ENCODE data around the gene SPP2. TPM values are rescaled to one million over a fixed set of nuclear protein-coding genes. Genes with fewer than 3 reads are reported as not detected.

Gene SPP2
- total RNA-seq, 1 donor: not detected

DNA sequence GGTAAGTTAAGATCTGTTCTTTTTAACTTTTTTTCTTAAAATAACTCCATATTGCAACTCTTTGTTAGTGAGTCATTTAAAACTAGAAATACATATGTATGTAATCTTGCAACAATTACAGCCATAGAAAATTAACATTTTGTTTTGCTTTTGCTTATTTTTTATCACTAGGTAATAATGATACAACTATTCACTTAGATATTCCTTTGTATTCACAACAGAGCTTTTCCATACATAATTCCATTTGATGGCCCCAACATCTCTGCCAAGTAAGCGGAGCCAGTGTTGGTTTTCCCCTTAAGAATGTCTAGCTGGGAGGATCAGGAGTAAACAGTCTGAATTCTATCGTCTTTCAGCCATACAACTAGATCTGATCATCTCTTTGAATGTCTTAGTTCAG is 16.1 kb downstream of the SPP2 start:
- no peaks in the 10 kb centered on the region for H3K27me3 ChIP-seq (ENCODE audit: insufficient read depth, low read length)
- H3K9me3 ChIP-seq (ENCODE audit: low read depth, low read length): no peaks in the 10 kb centered on the region
- H3K4me3 ChIP-seq (ENCODE audit: low read length): no peak overlapping the region
- H3K4me1 ChIP-seq (ENCODE audit: insufficient read depth, low read length): no peaks in the 10 kb centered on the region

- H3K4me1 ChIP-seq (ENCODE audit: insufficient read depth, low read length): peaks cover 5% of the 10 kb centered on the region
- no peaks in the 10 kb centered on the region for H3K9me3 ChIP-seq (ENCODE audit: low read depth, low read length)
- H3K4me3 ChIP-seq (ENCODE audit: low read length): no peak overlapping the region
- H3K27me3 ChIP-seq (ENCODE audit: insufficient read depth, low read length): no peaks in the 10 kb centered on the region
Measured at GRCh38 chr2:234071664-234072063, 21.2 kb downstream of the SPP2 start.

GRCh38 chr2:234072454-234072853 is 22.0 kb downstream of the SPP2 start:
- Histone ChIP-seq H3K9me3 (ENCODE audit: low read depth, low read length) (no peaks in the 10 kb centered on the region), H3K4me1 (ENCODE audit: insufficient read depth, low read length) (peaks cover 7% of the 10 kb centered on the region), H3K4me3 (ENCODE audit: low read length) (no peak overlapping the region), H3K27me3 (ENCODE audit: insufficient read depth, low read length) (no peaks in the 10 kb centered on the region)

GRCh38 chr2:234074751-234075517 is 24.4 kb downstream of the SPP2 start:
- Histone ChIP-seq H3K4me1 (ENCODE audit: insufficient read depth, low read length) (peaks cover 12% of the 10 kb centered on the region), H3K27me3 (ENCODE audit: insufficient read depth, low read length) (no peaks in the 10 kb centered on the region), H3K9me3 (ENCODE audit: low read depth, low read length) (no peaks in the 10 kb centered on the region), H3K4me3 (ENCODE audit: low read length) (no peak overlapping the region)

DNA sequence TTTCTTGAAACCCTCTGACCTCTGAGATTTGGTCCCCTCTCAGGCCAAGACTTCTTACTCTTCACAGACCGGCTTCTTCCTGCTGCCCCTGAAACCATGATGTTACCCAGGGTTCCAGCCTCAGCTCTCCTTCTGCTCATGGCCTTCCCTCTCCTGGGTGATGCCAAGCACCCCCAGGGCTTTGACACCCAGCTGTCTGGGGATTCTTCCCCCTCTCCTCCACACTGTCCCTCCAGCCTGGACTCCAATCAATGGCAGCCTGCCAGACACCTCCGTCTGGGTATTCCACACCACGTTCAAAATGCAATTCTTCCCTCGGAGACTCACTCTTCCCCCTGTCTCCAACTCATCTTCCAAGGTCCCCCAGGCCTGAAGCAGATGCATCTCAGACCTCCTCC is 25.0 kb downstream of the SPP2 start:
- H3K4me1 ChIP-seq (ENCODE audit: insufficient read depth, low read length): peaks cover 12% of the 10 kb centered on the region
- no peaks in the 10 kb centered on the region for H3K27me3 ChIP-seq (ENCODE audit: insufficient read depth, low read length)
- no peak overlapping the region for H3K4me3 ChIP-seq (ENCODE audit: low read length)
- H3K9me3 ChIP-seq (ENCODE audit: low read depth, low read length): no peaks in the 10 kb centered on the region

GRCh38 chr2:234075947-234076346 is 25.4 kb downstream of the SPP2 start:
- H3K27me3 ChIP-seq (ENCODE audit: insufficient read depth, low read length): no peaks in the 10 kb centered on the region
- H3K4me3 ChIP-seq (ENCODE audit: low read length): no peak overlapping the region
- no peaks in the 10 kb centered on the region for H3K9me3 ChIP-seq (ENCODE audit: low read depth, low read length)
- H3K4me1 ChIP-seq (ENCODE audit: insufficient read depth, low read length): peaks cover 12% of the 10 kb centered on the region

DNA sequence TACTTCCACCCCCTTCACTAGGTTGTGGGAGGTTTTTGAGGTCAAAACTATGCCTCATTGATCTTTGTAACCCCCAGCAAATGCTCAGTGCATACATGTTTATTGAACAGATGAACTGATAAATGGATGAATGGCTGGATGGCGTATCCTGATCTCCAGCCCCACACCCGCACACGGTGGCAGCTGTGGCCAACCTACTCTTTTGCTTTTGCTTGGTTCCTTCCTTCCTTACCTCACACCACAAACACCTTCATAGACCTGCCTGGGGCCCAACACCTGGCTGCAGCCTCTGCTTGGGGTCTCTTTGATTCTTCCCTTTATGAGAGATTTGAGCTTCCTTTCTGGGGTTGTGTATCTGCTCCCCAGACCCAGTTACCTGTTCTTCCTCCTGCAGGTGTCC is 25.9 kb downstream of the SPP2 start:
- Histone ChIP-seq H3K4me3 (ENCODE audit: low read length) (no peak overlapping the region), H3K4me1 (ENCODE audit: insufficient read depth, low read length) (peaks cover 12% of the 10 kb centered on the region), H3K9me3 (ENCODE audit: low read depth, low read length) (no peaks in the 10 kb centered on the region), H3K27me3 (ENCODE audit: insufficient read depth, low read length) (no peaks in the 10 kb centered on the region)

GRCh38 chr2:234078129-234078528 is 27.6 kb downstream of the SPP2 start:
- Histone ChIP-seq H3K27me3 (ENCODE audit: insufficient read depth, low read length) (no peaks in the 10 kb centered on the region), H3K9me3 (ENCODE audit: low read depth, low read length) (no peaks in the 10 kb centered on the region), H3K4me3 (ENCODE audit: low read length) (no peak overlapping the region), H3K4me1 (ENCODE audit: insufficient read depth, low read length) (peaks cover 12% of the 10 kb centered on the region)

DNA sequence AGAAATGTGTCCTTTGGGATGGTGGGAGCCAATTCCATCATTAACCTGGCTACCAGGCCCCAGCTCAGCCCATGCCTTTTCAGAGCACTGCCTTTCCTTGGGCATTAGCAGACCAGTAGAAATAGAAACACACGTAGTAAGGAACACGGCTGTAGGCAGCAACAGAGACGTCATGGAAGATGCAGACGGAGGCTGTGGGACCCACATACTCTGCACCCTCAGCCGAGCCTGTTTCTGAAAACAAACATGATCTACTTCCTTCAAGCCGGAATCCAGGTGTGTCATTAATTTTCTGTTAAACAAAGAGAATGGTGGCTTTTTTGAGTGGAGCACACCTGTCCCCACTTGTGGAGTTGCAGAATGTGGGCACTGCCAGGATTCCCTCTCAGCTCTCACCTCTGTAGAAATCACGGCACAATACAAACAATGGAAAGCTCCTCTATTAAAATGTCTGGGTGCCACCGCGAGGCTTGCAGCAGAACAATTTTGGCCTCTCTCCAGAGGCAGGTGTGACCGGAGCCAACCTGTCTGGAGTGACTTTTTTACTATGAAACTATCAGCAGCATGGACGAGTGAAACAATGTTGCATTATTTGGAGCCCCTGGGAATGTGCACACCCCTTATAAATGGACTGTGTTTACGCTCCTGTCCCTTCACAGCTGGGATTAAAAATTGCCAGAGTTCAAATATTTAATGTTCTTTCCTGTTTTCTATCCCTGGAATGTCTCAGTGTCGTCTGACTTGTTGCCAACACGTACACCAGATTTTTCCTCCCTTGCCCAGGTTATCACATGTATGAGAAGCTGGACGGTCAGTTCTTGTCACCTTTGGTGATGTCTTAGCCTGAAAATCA is 31.7 kb downstream of the SPP2 start:
- H3K4me3 ChIP-seq (ENCODE audit: low read length): no peak overlapping the region

GRCh38 chr2:234083572-234084348 is 33.3 kb downstream of the SPP2 start:
- Histone ChIP-seq H3K27me3 (ENCODE audit: insufficient read depth, low read length) (peaks cover 2% of the 10 kb centered on the region), H3K9me3 (ENCODE audit: low read depth, low read length) (peaks cover 8% of the 10 kb centered on the region), H3K4me1 (ENCODE audit: insufficient read depth, low read length) (no peaks in the 10 kb centered on the region), H3K4me3 (ENCODE audit: low read length) (no peak overlapping the region)

More for the DNA sequence above, 31.7 kb downstream of the SPP2 start:
- Histone ChIP-seq H3K27me3 (ENCODE audit: insufficient read depth, low read length) (peaks cover 2% of the 10 kb centered on the region), H3K4me1 (ENCODE audit: insufficient read depth, low read length) (peaks cover 5% of the 10 kb centered on the region), H3K9me3 (ENCODE audit: low read depth, low read length) (no peaks in the 10 kb centered on the region)

- Histone ChIP-seq H3K27me3 (ENCODE audit: insufficient read depth, low read length) (peaks cover 2% of the 10 kb centered on the region), H3K4me1 (ENCODE audit: insufficient read depth, low read length) (no peaks in the 10 kb centered on the region), H3K9me3 (ENCODE audit: low read depth, low read length) (peaks cover 8% of the 10 kb centered on the region), H3K4me3 (ENCODE audit: low read length) (no peak overlapping the region)
Measured at GRCh38 chr2:234091432-234091879, 41.0 kb downstream of the SPP2 start.

DNA sequence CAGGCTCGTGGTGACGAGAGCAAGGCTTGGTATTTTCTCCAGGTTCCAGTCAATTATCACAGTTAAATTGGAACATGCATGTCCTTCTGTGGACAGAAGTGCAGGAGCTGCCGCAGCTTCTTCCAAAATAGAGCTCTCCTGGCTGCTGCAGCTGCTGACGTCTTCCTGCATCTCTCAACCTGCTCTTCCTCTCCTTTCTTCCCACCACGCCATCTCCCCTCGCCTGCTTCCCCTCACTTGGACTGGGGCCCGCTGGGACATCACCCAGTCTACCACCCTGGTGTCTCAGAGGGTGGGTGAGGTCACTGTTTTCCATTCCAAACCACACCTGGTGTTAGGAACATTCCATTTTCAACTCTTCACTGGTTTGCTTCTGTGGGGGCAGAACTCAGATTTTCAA is 41.4 kb downstream of the SPP2 start:
- no peaks in the 10 kb centered on the region for H3K4me1 ChIP-seq (ENCODE audit: insufficient read depth, low read length)
- H3K27me3 ChIP-seq (ENCODE audit: insufficient read depth, low read length): peaks cover 2% of the 10 kb centered on the region
- H3K9me3 ChIP-seq (ENCODE audit: low read depth, low read length): peaks cover 8% of the 10 kb centered on the region
- H3K4me3 ChIP-seq (ENCODE audit: low read length): no peak overlapping the region

GRCh38 chr2:234092344-234092743 is 41.8 kb downstream of the SPP2 start:
- Histone ChIP-seq H3K9me3 (ENCODE audit: low read depth, low read length) (peaks cover 8% of the 10 kb centered on the region), H3K4me3 (ENCODE audit: low read length) (no peak overlapping the region), H3K4me1 (ENCODE audit: insufficient read depth, low read length) (no peaks in the 10 kb centered on the region), H3K27me3 (ENCODE audit: insufficient read depth, low read length) (no peaks in the 10 kb centered on the region)

- peaks cover 11% of the 10 kb centered on the region for H3K4me1 ChIP-seq (ENCODE audit: insufficient read depth, low read length)
Measured at GRCh38 chr2:234095301-234095700, 44.8 kb downstream of the SPP2 start.

DNA sequence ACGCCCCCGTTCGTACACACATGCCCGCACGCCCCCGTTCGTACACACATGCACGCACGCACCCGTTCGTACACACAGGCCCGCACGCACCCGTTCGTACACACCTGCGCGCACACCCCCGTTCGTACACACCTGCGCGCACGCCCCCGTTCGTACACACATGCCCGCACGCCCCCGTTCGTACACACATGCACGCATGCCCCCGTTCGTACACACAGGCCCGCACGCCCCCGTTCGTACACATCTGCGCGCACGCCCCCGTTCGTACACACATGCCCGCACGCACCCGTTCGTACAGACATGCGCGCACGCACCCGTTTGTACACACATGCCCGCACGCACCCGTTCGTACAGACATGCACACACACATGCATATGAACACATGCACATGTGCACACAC is 45.7 kb downstream of the SPP2 start:
- Histone ChIP-seq H3K27me3 (ENCODE audit: insufficient read depth, low read length) (no peaks in the 10 kb centered on the region), H3K4me3 (ENCODE audit: low read length) (no peak overlapping the region)

More at GRCh38 chr2:234095301-234095700, 44.8 kb downstream of the SPP2 start:
- H3K4me3 ChIP-seq (ENCODE audit: low read length): no peak overlapping the region
- no peaks in the 10 kb centered on the region for H3K9me3 ChIP-seq (ENCODE audit: low read depth, low read length)
- no peaks in the 10 kb centered on the region for H3K27me3 ChIP-seq (ENCODE audit: insufficient read depth, low read length)

More for the DNA sequence above, 45.7 kb downstream of the SPP2 start:
- Histone ChIP-seq H3K4me1 (ENCODE audit: insufficient read depth, low read length) (peaks cover 16% of the 10 kb centered on the region), H3K9me3 (ENCODE audit: low read depth, low read length) (no peaks in the 10 kb centered on the region)

Measured in mononuclear cell (primary cell).